BE2C (cell line): Measurements from ENCODE around the gene NBL1.

ENCODE experiments used
- DNase-seq: peaks from one replicate; pipeline ENCODE4 v3.0.0-alpha.2; 2020
- H3K27me3 ChIP-seq: fragments of 250-450 bp; sonication (Bioruptor Pico); 2 replicates; pipeline ENCODE4 v1.5.1; 2020; ENCODE audit warnings: mild to moderate bottlenecking
- H3K36me3 ChIP-seq: fragments of 250-450 bp; sonication (Bioruptor Pico); 2 replicates; pipeline ENCODE4 v1.5.1; 2020; ENCODE audit warnings: mild to moderate bottlenecking
- H3K4me1 ChIP-seq: fragments of 250-450 bp; sonication (Bioruptor Pico); 2 replicates; pipeline ENCODE4 v1.5.1; 2020
- H3K4me3 ChIP-seq: 2 replicates; pipeline ENCODE4 v1.5.1; 2011; ENCODE audit warnings: low read depth, low read length
- H3K9me3 ChIP-seq: fragments of 250-450 bp; sonication (Bioruptor Pico); 2 replicates; pipeline ENCODE4 v1.5.1; 2020
- CTCF ChIP-seq: IDR thresholded peaks from 2 replicates; pipeline ENCODE4 v1.5.1; 2012; ENCODE audit warnings: mild to moderate bottlenecking, low read depth, low read length

The NBL1 gene

GRCh38 chr1:19685994-19686393 lies 41.9 kb downstream of the NBL1 start:
- no peaks in the 10 kb centered on the region for H3K4me1 ChIP-seq
- TF ChIP-seq CTCF, result no peak

GRCh38 chr1:19687414-19687813 lies 43.3 kb downstream of the NBL1 start:
- Histone ChIP-seq H3K27me3 (no peaks in the 10 kb centered on the region), H3K36me3 (no peaks in the 10 kb centered on the region), H3K9me3 (no peaks in the 10 kb centered on the region), H3K4me1 (no peaks in the 10 kb centered on the region), H3K4me3 (no peak overlapping the region)
- TF ChIP-seq CTCF, result no peak
- DNase-seq, result no peak

More at GRCh38 chr1:19685994-19686393, 41.9 kb downstream of the NBL1 start:
- Histone ChIP-seq H3K27me3 (no peaks in the 10 kb centered on the region), H3K4me3 (no peak overlapping the region), H3K9me3 (no peaks in the 10 kb centered on the region), H3K36me3 (no peaks in the 10 kb centered on the region)
- no peak for DNase-seq

- Histone ChIP-seq H3K27me3 (no peaks in the 10 kb centered on the region), H3K36me3 (no peaks in the 10 kb centered on the region), H3K4me3 (no peak overlapping the region), H3K4me1 (no peaks in the 10 kb centered on the region), H3K9me3 (no peaks in the 10 kb centered on the region)
- no peak for TF ChIP-seq CTCF
- no peak for DNase-seq
Measured at GRCh38 chr1:19688041-19688842, 44.1 kb downstream of the NBL1 start.

GRCh38 chr1:19689085-19689757 lies 45.1 kb downstream of the NBL1 start:
- H3K36me3 ChIP-seq, result no peaks in the 10 kb centered on the region
- no peak overlapping the region for H3K4me3 ChIP-seq
- TF ChIP-seq CTCF, result no peak
- no peaks in the 10 kb centered on the region for H3K4me1 ChIP-seq
- no peak for DNase-seq
- H3K27me3 ChIP-seq, result no peaks in the 10 kb centered on the region
- H3K9me3 ChIP-seq, result no peaks in the 10 kb centered on the region

- no peak for TF ChIP-seq CTCF
- Histone ChIP-seq H3K4me1 (no peaks in the 10 kb centered on the region), H3K27me3 (no peaks in the 10 kb centered on the region), H3K36me3 (no peaks in the 10 kb centered on the region), H3K9me3 (no peaks in the 10 kb centered on the region), H3K4me3 (no peak overlapping the region)
- DNase-seq, result no peak
Measured at GRCh38 chr1:19689856-19690255, 45.7 kb downstream of the NBL1 start.

DNA sequence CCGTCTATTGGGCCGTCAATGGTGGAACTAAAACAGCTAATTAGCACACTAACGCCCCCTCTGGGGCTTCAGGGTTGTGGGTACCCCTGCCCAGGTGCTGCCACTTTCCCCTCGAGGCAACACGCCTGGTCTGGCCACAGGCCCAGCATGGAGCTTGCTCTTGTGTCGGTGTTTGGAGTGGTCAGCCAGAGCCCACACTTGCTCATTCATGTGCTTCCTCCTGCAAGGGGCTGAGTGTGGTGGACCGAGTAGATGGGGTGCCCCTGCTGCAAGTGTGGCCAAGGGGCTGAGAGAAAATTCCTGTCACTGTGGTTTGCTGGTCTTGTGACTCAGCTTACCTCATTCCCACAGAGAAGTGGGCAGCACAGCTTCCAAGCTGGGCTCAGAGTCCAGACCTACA lies 46.2 kb downstream of the NBL1 start:
- Histone ChIP-seq H3K36me3 (no peaks in the 10 kb centered on the region), H3K4me3 (no peak overlapping the region), H3K27me3 (no peaks in the 10 kb centered on the region), H3K9me3 (no peaks in the 10 kb centered on the region), H3K4me1 (no peaks in the 10 kb centered on the region)
- TF ChIP-seq CTCF, result no peak
- DNase-seq, result no peak
